ENCODE results near the gene PAQR4. TPM values are rescaled to one million over a fixed set of nuclear protein-coding genes. Genes with fewer than 3 reads are reported as not detected.
"Not testable (repeated sequence)": the region's sequence is repeated elsewhere in the genome, so short reads cannot be mapped to it uniquely, and the experiment has no call there.

PAQR4 gene
- total RNA-seq, 2 donors from 2014 or later: 2.5 to 5.4 TPM

DNA sequence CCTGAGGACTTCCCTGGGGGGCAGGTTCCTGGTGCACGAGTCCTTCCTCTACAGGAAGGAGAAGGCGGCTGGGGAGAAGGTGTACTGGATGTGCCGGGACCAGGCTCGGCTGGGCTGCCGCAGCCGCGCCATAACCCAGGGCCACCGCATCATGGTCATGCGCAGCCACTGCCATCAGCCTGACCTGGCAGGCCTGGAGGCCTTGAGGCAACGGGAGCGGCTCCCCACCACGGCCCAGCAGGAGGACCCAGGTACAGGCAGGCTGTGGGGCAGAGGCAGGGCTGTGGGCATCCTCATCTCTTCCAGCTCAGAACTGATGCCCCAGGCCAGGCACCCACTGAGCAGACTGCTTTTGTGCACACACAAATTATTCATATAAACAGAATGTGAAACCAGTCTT is 30.9 kb upstream of the PAQR4 start:
- intact Hi-C loops (cut with DNase I): no loop called here
- no peak for DNase-seq (ENCODE audit: low spot score)

DNA sequence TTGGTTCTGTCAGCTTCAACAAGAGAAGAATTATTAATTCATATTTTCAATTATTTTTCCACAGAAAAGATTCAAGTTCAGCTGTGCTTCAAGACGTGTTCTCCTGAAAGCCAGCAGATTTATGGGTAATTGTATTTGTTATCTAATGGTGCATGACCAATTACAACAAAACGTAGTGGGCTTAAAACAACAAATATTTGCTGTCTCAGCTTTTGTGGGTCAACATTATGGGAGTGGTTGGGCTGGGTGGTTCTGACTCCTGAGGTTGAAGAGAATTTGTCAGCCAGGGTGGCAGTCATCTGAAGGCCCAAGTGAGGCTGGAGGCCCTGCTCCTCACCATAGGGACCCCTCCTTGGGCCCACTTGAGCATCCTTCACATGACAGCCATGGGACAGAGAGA is 29.2 kb upstream of the PAQR4 start:
- DNase-seq (ENCODE audit: low spot score): no peak
- intact Hi-C loops (cut with DNase I): no loop called here

DNA sequence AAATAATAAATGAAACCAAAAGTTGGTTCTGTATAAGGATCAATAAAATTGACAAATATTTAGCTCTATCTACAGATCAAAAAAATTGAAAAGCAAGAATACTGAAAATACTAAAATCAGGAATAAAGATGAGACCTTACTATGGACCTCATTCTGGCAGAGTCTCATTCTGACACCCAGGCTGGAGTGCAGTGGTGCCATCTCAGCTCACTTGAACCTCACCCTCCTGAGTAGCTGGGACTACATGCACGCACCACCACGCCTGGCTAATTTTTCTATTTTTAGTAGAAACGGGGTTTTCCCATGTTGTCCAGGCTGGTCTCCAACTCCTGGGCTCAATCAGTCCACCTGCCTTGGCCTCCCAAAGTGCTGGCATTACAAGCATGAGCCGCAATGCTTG is 27.1 kb upstream of the PAQR4 start:
- intact Hi-C loops (cut with DNase I): loop anchor here in 1 of 2 donors (2.0 kb wide), 1 partner anchor 41 kb away; no protein-coding TSS in a partner anchor
- no peak for DNase-seq (ENCODE audit: low spot score)

DNA sequence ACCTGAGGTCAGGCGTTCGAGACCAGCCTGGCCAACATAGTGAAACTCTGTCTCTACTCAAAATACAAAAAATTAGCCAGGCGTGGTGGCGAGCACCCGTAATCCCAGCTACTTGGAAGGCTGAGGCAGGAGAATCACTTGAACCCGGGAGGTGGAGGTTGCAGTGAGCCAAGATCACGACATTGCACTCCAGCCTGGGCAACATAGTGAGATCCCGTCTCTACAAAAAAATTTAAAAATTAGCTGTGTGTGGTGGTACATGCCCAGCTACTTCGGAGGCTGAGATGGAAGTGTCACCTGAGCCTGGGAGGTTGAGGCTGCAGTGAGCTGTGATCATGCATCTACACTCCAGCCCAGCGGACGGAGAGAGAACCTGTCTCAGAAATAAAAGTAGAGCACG is 25.4 kb upstream of the PAQR4 start:
- DNase-seq (ENCODE audit: low spot score): not testable (repeated sequence)
- intact Hi-C loops (cut with DNase I): loop anchor here in 1 of 2 donors (2.0 kb wide), 1 partner anchor 39 kb away; no protein-coding TSS in a partner anchor

DNA sequence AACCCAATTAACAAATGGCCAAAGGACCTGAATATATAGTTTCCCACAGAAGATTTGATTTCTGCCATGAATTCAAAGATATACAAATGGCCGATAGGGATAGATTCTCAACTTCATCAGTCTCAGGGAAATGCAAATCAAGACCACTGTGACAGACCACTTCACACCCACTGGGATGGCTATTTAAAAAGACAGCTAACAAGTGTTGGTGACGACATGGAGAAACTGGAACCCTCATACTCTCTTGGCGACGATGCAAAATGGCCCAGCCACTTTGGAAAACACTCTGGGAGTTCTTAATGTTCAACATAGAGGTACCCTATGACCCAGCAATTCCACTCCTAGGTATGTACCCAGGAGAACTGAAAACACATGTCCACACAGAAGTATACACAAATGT is 22.5 kb upstream of the PAQR4 start:
- intact Hi-C loops (cut with DNase I): no loop called here

DNA sequence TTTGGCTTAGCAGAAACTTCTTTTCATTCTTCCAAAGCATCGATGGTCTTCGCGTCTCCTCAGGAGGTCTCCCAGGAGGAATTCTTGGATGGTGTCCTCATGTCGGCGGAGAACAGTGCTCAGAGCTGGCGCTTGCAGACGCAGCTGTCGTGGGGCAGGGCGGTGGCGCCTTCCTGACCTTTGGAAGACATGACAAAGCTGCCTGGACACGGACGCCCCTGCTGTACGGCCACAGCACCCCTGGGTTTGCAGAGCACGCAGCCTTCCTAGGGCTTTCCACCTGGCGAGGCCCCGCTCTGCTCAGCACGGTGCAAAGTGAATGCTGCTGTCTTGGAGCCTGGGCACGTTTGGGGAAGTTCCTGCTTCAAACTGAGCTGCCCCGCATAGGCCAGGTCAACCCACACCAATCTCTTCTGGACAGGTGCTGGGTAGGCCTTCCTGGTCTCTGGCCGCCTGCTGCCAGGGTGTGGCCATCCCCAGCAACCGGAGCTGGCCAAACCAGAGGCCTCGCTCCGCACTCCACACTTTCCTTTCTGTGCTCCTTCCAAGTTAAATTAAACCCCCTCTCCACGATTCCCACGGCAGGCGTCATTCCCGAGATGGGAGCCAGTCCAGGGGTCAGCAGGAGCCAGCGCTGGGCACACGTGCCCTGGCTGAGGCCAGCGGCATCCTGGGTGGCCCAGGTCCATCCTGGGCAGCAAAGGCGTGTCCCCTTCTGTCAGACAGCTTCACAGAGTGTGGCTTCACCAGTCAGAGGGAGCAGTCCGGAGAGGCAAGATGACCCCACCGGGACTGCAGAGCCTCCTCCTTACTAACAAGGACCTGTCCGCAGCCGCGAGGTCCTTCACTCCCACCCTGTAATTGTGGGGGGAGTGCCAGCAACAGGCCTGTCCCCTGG is 20.1 kb upstream of the PAQR4 start:
- intact Hi-C loops (cut with DNase I): no loop called here
- DNase-seq (ENCODE audit: low spot score): peak; percentile 68

More for the DNA sequence above, 22.5 kb upstream of the PAQR4 start:
- DNase-seq (ENCODE audit: low spot score): no peak

DNA sequence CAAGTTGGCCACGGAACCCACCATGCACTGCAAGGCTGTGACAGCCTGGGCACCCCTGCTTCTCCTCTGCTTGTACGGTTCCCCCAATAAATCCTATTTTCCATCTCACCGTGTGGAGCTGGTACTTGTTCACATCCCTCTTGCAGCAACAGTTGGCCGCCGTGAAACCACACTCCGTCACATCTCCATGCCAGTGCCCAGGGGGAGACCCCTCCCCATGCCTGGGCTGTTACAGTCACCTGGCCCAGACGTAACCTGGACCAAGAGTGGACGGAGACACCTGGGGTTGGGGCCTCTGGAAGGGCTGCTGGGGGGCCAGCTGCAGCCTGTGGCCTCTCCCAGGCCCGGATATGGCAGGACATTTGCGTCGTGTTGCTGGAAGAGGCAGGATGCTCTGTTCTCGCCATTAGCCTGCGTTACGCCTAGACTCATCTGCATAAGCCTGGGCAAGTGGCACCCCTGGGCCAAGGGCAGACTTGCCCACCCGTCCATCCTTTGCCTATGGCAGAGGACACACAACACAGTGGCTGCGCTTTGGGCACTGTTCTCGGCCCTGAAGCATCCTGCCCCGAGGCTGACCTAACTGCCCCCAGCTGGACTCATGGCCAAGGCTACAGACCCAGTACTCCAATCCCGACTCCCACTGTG is 19.3 kb upstream of the PAQR4 start:
- DNase-seq (ENCODE audit: low spot score): peak; percentile 77
- intact Hi-C loops (cut with DNase I): loop anchor here in 1 of 2 donors (5.0 kb wide), 1 partner anchor 812 kb away; no protein-coding TSS in a partner anchor

DNA sequence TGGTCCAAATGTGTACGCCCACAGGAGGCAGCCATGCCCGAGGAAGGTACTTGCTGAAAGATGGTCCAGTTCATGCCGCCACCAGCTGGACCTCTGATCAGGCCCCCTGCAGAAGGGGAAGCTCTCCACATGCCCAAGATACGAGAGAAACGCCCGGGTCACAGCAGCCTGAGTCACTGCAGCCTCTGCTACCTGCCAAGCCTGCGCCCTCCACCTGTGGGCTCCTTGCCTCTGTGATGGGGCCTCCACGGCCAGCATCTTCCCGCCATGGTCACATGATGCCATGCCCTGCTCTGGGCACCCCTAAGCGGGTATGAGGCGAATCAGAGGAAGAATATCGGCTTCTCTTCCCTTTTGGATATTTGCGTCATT is 18.8 kb upstream of the PAQR4 start:
- peak; percentile 68 for DNase-seq (ENCODE audit: low spot score)
- intact Hi-C loops (cut with DNase I): loop anchor here in 1 of 2 donors (5.0 kb wide), 1 partner anchor 812 kb away; no protein-coding TSS in a partner anchor

DNA sequence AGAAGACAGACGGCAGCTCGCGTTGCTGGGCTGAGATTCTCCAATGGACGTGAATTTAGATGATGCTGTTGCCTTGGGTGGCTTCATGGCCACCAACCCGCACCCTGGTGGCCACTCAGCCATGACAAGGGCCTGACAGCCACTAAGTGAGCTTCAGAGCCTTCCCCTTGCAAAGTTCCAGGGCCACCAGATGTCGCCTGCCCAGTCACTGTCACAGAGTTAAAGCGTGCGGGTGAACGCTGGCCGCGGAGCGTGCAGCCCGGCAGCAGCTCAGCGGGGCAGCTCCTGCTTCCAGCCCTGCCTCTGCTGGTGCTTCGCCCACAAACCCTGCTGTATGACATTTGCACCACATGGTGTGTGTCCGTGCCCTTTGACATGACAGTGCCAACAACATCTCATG is 18.4 kb upstream of the PAQR4 start:
- intact Hi-C loops (cut with DNase I): loop anchor here in 1 of 2 donors (5.0 kb wide), 1 partner anchor 812 kb away; no protein-coding TSS in a partner anchor
- no peak for DNase-seq (ENCODE audit: low spot score)

DNA sequence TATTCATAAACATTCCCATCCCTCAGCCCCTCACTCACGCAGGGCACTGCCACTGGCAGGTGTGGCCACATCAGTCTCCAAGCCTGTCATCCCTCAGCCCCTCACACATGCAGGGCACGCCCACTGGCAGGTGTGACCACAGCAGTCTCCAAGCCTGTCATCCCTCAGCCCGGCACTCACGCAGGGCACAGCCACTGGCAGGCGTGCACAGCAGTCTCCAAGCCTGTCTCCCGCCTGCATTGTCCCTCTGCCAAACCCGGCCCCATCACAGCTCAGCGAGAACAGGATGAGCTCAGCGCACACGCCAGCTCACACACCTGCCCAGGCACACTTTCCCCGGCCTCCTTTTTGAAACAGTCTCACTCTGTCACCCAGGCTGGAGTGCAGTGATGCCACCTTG is 16.5 kb upstream of the PAQR4 start:
- DNase-seq (ENCODE audit: low spot score): no peak
- intact Hi-C loops (cut with DNase I): loop anchor here in 1 of 2 donors (5.0 kb wide), 1 partner anchor 810 kb away; no protein-coding TSS in a partner anchor

DNA sequence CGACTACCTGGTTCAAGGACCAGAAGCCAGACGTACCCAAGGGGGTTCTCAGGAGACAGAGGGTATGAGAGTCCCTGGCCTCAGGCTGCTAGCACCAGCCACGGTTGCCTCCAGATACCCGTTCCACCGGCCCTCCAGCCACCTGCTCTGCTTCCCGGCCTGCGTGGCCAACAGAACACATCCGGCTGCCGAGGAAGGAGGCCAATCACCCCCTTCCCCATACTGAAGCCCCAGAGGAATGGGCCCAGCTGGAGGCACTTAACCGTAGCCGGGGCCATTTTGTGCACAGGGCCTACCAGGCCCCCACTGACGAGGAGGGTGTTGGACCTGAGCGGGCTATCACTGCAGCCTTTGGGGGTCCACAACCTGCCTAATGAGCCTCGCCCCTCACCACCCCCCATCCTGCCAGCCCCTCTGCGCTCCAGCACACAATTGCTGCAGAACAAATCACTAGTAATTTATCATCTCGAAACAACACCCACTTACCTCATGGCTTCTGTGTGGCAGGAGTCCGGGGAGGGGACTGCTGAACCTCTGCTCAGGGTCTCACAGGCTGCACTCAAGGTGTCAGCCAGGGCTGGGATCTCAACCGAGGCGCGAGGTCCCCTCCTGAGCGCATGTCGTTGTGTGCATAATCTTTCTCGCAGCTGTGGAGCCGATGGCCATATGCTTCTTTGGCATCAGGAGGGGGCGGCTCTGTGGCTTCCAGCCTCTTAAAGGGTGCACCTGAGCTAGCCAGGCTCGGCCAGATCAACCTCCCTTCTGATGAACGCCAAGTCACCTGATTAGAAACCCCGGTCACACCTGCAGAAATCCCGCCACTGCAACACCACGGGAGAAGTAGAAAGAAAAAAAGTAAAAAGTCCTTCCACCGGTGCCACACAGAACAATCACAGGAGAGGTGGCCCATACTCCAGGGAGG is 15.2 kb upstream of the PAQR4 start:
- DNase-seq (ENCODE audit: low spot score): peak; percentile 70
- intact Hi-C loops (cut with DNase I): loop anchor here in 1 of 2 donors (5.0 kb wide), 1 partner anchor 808 kb away; no protein-coding TSS in a partner anchor

DNA sequence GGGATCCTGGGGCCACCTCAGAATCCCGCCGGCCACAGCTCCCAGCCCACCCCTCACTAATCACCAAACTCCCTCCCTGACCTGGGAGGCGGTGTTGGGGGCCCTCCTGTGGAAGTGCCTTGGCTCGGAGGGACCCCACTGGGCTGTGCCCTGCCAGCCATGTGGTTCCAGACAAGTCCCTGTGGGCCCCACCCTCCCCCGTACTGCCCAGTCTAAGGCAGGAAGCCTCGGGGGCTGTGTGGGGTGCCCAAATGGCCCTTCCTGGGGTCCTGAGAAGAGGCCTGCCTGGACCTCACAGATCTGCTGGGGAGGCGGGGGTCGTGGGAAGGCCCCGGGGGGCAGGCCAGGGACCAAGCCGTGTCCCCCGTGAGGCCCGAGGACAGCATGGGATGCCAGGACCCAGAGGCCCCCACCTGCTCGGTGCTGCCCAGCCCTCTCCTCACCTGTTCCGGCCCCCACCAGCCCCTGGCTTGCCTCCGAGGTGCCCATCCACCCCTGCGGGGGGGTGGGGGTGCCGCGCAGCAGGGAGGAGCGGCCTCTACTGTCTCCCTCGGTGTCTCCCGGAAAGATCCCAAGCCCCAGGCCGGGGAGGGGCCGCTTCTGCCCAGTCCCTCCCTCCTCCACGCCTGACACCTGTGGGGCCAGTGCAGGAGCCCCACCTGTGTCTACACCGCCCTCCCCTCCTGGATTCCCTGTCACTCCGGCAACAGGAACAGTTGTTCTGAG is 14.3 kb upstream of the PAQR4 start:
- intact Hi-C loops (cut with DNase I): loop anchor here in 1 of 2 donors (5.0 kb wide), 1 partner anchor 807 kb away; no protein-coding TSS in a partner anchor

DNA sequence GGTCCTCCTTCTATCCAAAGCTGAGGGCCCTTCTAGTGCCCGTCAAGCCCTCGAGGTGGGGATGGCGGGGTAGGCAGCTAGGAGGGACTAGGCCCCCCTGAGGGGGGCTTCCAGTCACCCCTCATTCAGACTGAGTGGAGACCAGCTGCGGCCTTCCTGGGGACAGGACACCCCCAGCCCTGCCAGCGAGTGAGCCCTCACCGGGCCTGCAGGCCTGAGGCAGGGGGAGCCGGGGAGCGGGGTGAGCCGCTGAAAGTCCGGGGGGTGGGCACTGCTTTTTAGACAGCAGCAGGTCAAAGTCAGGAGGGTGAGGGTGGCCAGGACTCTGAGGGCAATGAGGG is 13.7 kb upstream of the PAQR4 start:
- no peak for DNase-seq (ENCODE audit: low spot score)
- intact Hi-C loops (cut with DNase I): no loop called here

More for the DNA sequence above, 14.3 kb upstream of the PAQR4 start:
- DNase-seq (ENCODE audit: low spot score): peak; percentile 74

DNA sequence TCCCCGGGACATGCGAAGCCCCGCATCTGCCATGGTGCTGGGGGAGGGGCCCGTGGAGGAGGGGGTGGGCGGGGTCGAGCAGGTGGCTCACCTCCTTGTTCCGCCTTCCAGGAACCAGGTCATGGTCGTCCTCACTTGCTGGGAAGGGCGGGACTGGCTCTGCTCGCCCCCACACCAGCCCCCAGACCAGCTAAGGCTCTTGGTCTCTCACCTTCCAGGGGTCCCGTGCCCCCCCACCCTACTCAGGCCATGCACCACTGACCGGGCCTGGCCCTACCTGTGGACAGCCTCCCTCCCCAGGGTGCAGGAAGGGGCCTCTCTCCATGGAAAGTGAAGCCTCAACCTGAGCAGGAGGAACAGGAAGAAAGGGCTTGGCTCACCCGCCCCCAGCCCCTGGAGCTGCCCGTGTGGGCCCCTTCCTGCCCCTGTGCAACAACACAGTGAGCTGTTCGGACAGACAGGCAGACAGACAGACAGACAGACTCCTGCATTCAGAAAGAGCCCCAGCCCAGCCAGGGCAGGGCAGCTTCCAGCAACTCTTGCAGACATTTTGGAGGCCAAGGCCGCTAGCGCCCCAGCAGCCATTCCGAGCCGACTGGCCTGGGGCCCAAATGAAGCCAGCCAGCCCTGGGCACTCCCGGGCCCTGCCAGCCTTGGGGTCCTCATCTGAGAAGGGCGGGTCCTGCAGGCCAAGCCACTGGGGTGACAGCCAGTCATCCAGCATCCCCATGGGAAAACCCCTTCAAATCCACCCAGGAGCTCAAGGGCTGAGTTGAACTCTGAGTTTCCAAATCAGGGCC is 13.2 kb upstream of the PAQR4 start:
- no peak for DNase-seq (ENCODE audit: low spot score)
- intact Hi-C loops (cut with DNase I): no loop called here

DNA sequence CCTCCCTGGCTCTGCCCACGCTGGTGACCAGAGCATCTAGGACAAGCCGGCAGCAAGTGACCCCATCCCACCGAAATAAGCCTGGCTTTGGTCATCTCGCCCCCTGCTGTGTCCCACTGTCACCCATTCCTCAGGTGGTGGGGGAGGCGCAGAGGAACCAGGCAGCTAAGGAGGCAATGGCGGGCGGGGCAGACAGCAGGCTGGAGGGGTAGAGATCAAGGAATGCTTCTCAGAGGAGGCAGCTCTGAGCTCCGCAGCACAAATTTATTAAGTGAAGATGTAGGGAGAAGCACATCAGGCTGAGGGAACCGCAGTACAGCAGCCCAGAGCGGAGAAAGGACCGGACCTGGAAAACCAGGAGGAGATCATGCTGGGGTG is 12.6 kb upstream of the PAQR4 start:
- intact Hi-C loops (cut with DNase I): no loop called here
- DNase-seq (ENCODE audit: low spot score): peak; percentile 76

DNA sequence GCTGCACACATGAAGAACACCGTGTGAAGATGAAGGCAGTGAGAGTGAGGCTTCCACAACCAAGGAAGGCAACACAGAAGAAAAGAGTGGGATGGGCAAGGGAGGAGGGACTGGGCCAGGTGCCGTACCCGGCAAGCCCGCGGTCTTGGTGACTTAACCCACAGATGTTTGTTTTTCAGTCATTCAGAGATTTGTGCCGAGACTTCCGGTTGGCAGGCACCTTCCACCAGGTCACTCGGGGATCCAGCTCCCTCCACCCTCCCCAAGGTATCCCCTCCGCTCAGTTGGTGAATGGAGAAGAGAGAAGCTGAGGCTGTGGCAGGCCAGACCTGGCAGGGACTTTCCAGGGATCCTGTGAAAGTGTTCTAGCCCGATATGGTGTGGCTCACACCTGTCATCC is 9.9 kb upstream of the PAQR4 start:
- DNase-seq (ENCODE audit: low spot score): no peak
- intact Hi-C loops (cut with DNase I): no loop called here

DNA sequence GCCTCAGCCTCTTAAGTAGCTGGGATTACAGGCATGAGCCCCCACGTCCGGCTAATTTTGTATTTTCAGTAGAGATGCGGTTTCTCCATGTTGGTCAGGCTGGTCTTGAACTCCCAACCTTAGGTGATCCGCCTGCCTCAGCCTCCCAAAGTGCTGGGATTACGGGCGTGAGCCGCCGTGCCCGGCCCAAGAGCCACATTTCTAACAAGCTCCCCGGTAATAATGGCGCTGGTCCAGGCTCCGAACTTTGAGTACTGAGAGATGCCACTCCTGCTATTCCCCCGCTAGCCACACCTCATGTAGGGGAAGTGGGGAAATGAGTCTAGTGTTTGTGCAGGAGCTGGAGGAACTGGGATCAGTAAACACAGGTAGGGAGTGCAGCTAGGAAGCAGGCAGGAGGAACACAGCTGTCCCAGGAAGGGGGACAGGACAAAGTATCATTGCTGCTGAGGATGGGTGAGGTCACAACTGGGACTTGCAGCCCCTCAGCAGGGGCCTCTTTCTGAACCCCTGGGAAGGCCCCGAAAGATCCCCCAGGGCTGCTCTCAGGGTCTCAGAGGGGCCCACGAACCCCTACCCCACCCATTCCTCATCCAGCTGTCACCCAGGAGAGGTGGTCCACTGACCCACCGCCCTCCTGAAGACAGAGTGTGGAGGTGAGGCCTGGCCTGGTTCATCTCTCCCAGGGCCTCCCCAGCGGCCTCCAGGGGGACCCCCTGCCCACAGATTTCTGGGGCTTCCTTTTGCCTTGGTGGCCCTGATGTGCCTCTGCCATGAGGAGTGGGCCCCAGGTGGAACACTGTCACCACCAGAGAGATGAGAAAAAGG is 8.8 kb upstream of the PAQR4 start:
- intact Hi-C loops (cut with DNase I): loop anchor here in 1 of 2 donors (1.0 kb wide), 1 partner anchor 45 kb away; no protein-coding TSS in a partner anchor
- no peak for DNase-seq (ENCODE audit: low spot score)
